GM18505 (cell line): Measurements from ENCODE around the gene IMPA2.
"Not testable (repeated sequence)": the region's sequence is repeated elsewhere in the genome, so short reads cannot be mapped to it uniquely, and the experiment has no call there.

Experiments
- ATAC-seq: cut with Tn5 transposase; IDR thresholded peaks from one replicate; pipeline ENCODE4 v1.9.1; 2021; ENCODE audit not compliant: unreplicated experiment
- POLR2A ChIP-seq: IDR thresholded peaks from 4 replicates; pipeline ENCODE4 v1.6.1; 2011; ENCODE audit warnings: borderline replicate concordance; ENCODE audit not compliant: insufficient read depth, insufficient read length; ENCODE audit errors: extremely low read depth

Gene IMPA2

GRCh38 chr18:12067671-12068070, 86.4 kb downstream of the IMPA2 start:
- no peak for ATAC-seq

GRCh38 chr18:12068316-12068949, 87.1 kb downstream of the IMPA2 start:
- ATAC-seq: not testable (repeated sequence)

More at GRCh38 chr18:12067671-12068070, 86.4 kb downstream of the IMPA2 start:
- TF ChIP-seq POLR2A: no peak

- no peak for TF ChIP-seq POLR2A
- no peak for ATAC-seq
These were observed 87.6 kb downstream of the IMPA2 start for GRCh38 chr18:12068950-12069320.

DNA sequence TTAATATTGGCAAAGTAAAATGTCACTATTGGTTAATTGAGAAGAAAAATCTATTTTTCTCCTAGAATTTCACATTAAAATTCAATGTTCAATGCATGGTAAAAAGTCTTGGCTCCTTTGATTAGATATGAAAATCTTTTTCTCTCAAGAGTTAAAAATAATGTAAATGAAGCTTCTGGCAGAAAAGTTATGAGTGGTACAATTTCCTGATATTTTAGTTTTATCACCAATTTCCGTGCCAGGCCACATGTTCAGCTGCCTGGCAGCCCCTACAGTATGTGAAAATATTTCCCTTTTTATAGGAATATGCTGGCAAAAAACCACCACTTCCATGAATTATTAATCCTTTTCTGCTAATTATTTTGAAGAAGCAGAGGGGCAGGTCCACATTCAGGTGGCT, 89.8 kb downstream of the IMPA2 start:
- ATAC-seq: not testable (repeated sequence)

DNA sequence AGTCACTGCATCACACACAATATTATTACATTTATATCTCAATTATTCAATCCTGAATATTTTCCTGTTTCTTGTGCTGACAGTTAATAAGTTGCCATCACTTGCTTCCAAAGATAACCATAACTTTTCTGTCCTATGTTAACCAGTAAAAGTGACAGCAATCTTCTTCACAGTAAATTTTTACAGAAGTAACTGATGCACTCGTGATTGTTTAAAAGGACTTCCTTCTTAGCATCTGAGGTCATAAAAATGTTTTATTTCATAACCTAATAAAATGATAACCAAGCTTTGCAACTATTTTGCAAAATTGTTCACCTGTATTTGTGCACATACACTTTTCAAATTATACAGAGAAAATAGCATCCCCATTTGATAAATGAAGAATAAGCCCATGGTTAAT, 91.7 kb downstream of the IMPA2 start:
- ATAC-seq: no peak
- TF ChIP-seq POLR2A: no peak

DNA sequence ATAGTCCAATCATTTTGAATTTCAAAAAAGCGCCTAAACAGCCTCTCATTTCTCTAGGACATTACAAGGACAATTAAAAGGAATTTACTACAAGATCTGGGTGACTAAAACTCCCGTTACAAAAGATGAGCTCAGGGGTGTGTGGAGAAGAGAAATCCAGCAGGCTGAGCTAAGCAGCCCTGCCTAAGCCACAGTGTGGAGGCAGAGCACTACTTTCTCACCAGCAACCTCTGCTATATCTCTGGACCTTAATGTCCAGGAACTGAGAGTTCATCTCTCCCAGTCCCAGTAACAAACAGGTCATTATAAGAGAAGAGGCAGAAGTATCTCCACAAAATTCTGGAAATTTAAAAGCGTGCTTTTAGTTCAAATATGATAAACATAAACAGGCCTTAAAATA, 93.4 kb downstream of the IMPA2 start:
- no peak for TF ChIP-seq POLR2A
- no peak for ATAC-seq

- TF ChIP-seq POLR2A: no peak
- ATAC-seq: no peak
These were observed 95.3 kb downstream of the IMPA2 start for GRCh38 chr18:12076424-12077140.

GRCh38 chr18:12077994-12078393, 96.7 kb downstream of the IMPA2 start:
- not testable (repeated sequence) for ATAC-seq

GRCh38 chr18:12079491-12080237, 98.4 kb downstream of the IMPA2 start:
- ATAC-seq: no peak
- no peak for TF ChIP-seq POLR2A
